ENCODE results near the gene TBC1D32.
"Not testable (repeated sequence)": the region's sequence is repeated elsewhere in the genome, so short reads cannot be mapped to it uniquely, and the experiment has no call there.

The TBC1D32 gene

GRCh38 chr6:121334299-121335086, at the start of gene TBC1D32:
Gene TBC1D32 (minus strand): TSS chr6:121334480. CDS start chr6:121334430, 50 bp downstream.
- in situ Hi-C loops (cut with HindIII; ENCODE audit: low pct_ligation_motif_present, low pct_unique_long_range_greater_than_20kb, low sequenced_read_pairs) = no loop called here
- DNase-seq = peak; percentile 86

- no peak for DNase-seq
Observed at GRCh38 chr6:121383478-121383877, 49.2 kb upstream of the TBC1D32 start.

DNA sequence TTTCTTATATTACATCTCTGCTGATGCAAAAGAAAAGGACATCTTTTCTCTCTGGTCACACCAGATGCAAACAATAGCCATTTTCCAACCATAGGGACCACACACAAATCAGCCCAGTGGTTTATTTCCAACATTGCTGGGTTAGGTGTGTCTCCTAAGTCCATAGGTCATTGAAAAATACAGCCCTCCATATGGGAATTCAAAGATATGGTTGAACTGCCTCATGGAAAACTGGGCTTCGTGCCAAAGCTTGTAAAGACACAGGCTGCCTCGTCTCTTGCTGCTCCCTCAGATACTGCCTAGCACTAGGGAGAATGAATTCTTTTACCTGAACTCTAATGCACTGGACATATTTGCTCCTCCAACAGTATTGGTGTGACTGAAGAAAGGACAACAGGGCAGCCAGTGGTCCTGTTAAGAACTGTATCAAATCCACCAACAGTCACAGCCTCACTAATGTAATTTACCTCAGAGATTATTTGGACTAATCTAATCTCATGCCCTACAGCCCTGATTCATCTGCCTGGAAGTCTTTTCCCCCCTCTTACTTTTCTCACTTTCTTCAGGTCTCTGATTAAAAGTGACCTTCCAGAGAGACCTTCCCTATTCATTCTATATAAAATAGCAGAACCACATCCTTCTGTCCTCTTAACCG, 48.3 kb upstream of the TBC1D32 start:
- in situ Hi-C loops (cut with HindIII; ENCODE audit: low pct_ligation_motif_present, low pct_unique_long_range_greater_than_20kb, low sequenced_read_pairs) = no loop called here
- DNase-seq = no peak

More at GRCh38 chr6:121383478-121383877, 49.2 kb upstream of the TBC1D32 start:
- in situ Hi-C loops (cut with HindIII; ENCODE audit: low pct_ligation_motif_present, low pct_unique_long_range_greater_than_20kb, low sequenced_read_pairs) = no loop called here

GRCh38 chr6:121376411-121376810, 42.1 kb upstream of the TBC1D32 start:
- no peak for DNase-seq
- in situ Hi-C loops (cut with HindIII; ENCODE audit: low pct_ligation_motif_present, low pct_unique_long_range_greater_than_20kb, low sequenced_read_pairs) = no loop called here

- in situ Hi-C loops (cut with HindIII; ENCODE audit: low pct_ligation_motif_present, low pct_unique_long_range_greater_than_20kb, low sequenced_read_pairs); DNase-seq: not testable (repeated sequence)
Observed at GRCh38 chr6:121374219-121374618, 39.9 kb upstream of the TBC1D32 start.

GRCh38 chr6:121365536-121366521, 31.5 kb upstream of the TBC1D32 start:
- in situ Hi-C loops (cut with HindIII; ENCODE audit: low pct_ligation_motif_present, low pct_unique_long_range_greater_than_20kb, low sequenced_read_pairs) = no loop called here
- no peak for DNase-seq

- no peak for DNase-seq
Observed at GRCh38 chr6:121356575-121356974, 22.3 kb upstream of the TBC1D32 start.

DNA sequence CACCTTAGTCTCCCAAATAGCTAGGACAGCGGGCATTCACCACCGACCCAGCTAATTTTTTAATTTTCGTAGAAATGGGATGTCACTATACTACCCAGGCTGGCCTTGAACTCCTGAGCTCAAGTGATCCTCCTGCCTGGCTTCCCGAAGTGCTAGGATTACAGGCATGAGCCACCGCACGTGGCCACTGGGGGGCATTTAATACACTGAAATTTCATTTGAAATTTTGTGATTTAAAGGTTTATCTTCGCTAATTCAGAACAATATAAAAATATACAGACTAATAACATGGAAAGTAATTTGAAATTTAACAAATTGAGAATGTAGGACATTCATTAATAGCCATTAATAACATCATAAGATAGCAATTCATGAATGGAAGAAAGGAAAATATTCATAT, 20.5 kb upstream of the TBC1D32 start:
- DNase-seq = no peak
- in situ Hi-C loops (cut with HindIII; ENCODE audit: low pct_ligation_motif_present, low pct_unique_long_range_greater_than_20kb, low sequenced_read_pairs) = no loop called here

More at GRCh38 chr6:121356575-121356974, 22.3 kb upstream of the TBC1D32 start:
- in situ Hi-C loops (cut with HindIII; ENCODE audit: low pct_ligation_motif_present, low pct_unique_long_range_greater_than_20kb, low sequenced_read_pairs) = no loop called here

- in situ Hi-C loops (cut with HindIII; ENCODE audit: low pct_ligation_motif_present, low pct_unique_long_range_greater_than_20kb, low sequenced_read_pairs) = no loop called here
- no peak for DNase-seq
Observed at GRCh38 chr6:121352941-121353340, 18.7 kb upstream of the TBC1D32 start.

DNA sequence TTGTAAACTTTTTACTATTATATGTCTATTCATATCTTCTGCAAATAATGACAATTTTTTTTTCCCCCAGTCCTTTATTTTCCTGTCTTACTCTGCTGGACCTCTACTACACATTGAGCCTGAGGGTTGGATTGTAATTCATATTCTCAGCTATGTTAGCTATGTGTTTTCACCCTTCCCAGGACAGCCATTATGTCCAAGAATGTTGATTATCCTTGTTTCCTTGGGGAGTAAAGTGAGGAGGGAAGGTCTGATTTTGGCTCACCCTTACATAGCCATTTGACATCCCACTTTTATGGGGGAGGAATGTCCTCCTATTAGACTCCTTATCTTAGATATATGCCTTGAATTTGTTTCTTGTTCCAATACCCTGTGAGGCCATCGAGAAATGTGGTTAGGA, 17.6 kb upstream of the TBC1D32 start:
- DNase-seq = no peak
- in situ Hi-C loops (cut with HindIII; ENCODE audit: low pct_ligation_motif_present, low pct_unique_long_range_greater_than_20kb, low sequenced_read_pairs) = no loop called here

DNA sequence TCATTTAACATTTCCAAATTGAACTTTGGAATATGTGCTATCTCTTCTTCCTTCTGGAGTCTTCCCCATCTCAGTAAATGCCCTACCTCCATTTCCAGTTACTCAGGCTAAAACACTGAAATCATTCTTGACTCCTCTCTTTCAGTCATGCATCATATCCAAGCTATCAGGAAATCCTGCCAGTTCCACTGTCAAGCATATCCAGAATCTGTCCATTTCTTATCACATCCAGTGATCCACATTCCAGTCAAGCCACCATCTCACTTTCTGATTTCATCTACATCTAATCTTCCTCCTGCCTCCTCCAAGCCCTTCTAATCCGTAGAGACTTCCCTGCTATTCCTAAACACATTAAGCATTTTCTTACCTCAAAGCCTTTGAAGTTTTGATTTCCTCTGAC, 15.3 kb upstream of the TBC1D32 start:
- no peak for DNase-seq
- in situ Hi-C loops (cut with HindIII; ENCODE audit: low pct_ligation_motif_present, low pct_unique_long_range_greater_than_20kb, low sequenced_read_pairs) = no loop called here

DNA sequence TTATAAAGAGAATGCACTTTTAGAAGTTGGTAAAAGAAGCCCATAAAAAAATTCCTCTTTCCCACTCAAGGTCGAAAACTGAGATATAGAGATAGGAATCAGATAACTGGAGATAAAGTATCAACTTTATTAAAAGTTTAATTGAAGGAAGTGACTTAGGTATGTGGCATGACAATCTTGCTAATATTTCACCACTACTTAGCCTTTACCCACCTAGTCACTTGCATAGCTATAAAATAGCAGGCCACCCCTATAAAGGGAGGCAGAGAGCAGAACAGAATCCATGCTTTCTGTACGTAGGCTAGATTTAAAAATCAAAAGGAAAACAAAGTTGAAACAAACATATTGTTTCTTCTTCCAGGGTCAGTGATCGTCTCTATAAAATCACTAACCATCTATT, 13.2 kb upstream of the TBC1D32 start:
- no peak for DNase-seq
- in situ Hi-C loops (cut with HindIII; ENCODE audit: low pct_ligation_motif_present, low pct_unique_long_range_greater_than_20kb, low sequenced_read_pairs) = no loop called here

DNA sequence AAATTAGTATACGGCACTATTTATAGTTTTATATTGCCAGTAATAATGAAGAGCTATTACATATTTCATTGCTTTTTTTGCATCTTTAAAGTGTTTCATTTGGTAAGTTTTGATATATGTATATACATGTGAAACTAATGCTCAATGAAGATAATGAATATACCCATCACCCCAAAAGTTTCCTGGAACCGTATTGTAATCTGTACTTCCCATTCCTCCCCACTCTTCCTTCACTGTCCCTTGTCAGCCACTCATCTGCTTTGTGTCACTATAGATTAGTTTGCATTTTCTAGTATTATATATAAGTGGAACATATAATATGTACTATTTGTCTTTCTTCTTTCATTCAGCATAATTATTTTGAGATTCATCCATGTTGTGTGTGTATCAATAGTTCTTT, 10.3 kb upstream of the TBC1D32 start:
- in situ Hi-C loops (cut with HindIII; ENCODE audit: low pct_ligation_motif_present, low pct_unique_long_range_greater_than_20kb, low sequenced_read_pairs) = no loop called here

GRCh38 chr6:121339639-121340226, 5.5 kb upstream of the TBC1D32 start:
- DNase-seq = no peak
- in situ Hi-C loops (cut with HindIII; ENCODE audit: low pct_ligation_motif_present, low pct_unique_long_range_greater_than_20kb, low sequenced_read_pairs) = no loop called here

More for the DNA sequence above, 10.3 kb upstream of the TBC1D32 start:
- DNase-seq = no peak

- DNase-seq = no peak
- in situ Hi-C loops (cut with HindIII; ENCODE audit: low pct_ligation_motif_present, low pct_unique_long_range_greater_than_20kb, low sequenced_read_pairs) = no loop called here
Observed at GRCh38 chr6:121338956-121339355, 4.7 kb upstream of the TBC1D32 start.

DNA sequence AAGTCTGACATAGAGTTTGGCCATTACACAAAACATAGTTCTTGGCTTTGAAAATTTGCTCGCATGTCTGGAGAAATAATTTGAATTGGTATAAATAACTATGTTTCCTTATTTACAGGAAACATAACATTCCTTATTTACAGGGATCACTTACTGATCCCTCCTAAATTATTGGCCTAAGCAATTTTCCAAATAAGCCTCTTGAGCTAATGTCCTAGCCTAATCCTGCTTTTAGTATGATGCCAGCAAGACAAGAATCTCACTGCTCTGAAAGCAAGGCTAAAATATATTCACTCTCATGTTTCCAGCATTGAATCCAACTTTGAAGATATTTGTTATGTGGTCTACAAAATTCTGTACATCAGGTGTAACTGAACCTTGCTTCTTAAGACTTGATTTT, 4.1 kb upstream of the TBC1D32 start:
- in situ Hi-C loops (cut with HindIII; ENCODE audit: low pct_ligation_motif_present, low pct_unique_long_range_greater_than_20kb, low sequenced_read_pairs) = no loop called here
- DNase-seq = no peak

DNA sequence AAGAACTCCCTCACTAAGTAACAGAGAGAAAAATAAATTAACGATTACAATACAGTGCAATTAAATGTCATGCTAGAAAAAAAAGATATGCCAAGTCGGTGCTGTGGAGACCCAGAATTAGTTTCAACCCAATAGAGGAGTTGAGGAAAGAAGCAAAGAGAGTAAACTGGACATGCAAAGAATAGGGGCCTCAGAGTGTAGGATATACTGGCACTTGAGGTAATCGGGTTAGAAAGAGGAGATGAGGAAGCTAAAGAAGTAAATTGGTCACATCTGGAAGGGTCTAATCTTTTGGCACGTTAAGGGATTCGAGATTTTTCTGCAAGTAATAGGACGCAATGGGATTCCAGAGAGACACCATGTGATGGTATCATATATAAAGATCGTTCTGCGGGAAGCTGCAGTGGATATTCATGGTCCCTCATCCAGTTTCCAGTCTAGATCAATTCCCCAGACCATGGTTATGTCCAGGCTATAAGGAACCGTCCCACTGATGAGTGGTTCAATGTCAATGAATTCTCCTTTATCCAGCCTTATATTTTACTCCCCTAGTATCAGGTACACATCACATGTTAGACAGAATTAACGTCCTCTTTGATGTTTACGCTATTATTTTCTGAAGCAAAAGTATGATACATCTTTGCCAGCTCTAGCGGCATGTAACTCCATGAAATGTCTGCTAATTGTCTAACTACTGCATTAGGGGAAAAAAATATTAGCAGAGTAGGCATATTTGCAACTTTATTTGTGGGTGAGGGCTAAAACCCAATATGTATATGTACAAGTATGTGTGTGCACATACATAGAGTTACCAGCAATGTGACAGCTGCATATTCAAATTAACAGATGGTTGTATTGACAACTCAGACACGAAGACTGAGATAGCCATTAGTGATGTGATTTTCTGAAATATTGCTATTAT, 1.1 kb upstream of the TBC1D32 start:
- in situ Hi-C loops (cut with HindIII; ENCODE audit: low pct_ligation_motif_present, low pct_unique_long_range_greater_than_20kb, low sequenced_read_pairs) = no loop called here
- no peak for DNase-seq

- in situ Hi-C loops (cut with HindIII; ENCODE audit: low pct_ligation_motif_present, low pct_unique_long_range_greater_than_20kb, low sequenced_read_pairs); DNase-seq: not testable (repeated sequence)
Observed at GRCh38 chr6:121333694-121334093, 586 bp downstream of the TBC1D32 start.
